SU-DHL-6 (cell line): ENCODE measurements around the gene CDH24.

Experiments
- H2AFZ ChIP-seq: fragments of 200-600 bp; sonication (generic); 2 replicates; pipeline ENCODE4 v1.6.1; 2014; ENCODE audit warnings: low read depth, mild to moderate bottlenecking, moderate library complexity, mixed read lengths, antibody characterized with exemption, low read length; ENCODE audit not compliant: severe bottlenecking
- H3F3A ChIP-seq: fragments of 200-600 bp; shearing (Covaris generic); 2 replicates; pipeline ENCODE4 v1.6.0; 2016; ENCODE audit warnings: antibody characterized with exemption, mild to moderate bottlenecking; ENCODE audit not compliant: insufficient read depth
- H3K27ac ChIP-seq: fragments of 200-600 bp; sonication (generic); 2 replicates; pipeline ENCODE4 v1.5.1; 2016; ENCODE audit warnings: low read depth, mild to moderate bottlenecking, low read length, moderate library complexity, mixed read lengths
- H3K27me3 ChIP-seq: fragments of 200-600 bp; sonication (generic), shearing (Covaris generic); 2 replicates; pipeline ENCODE4 v1.6.0; 2014; ENCODE audit warnings: mild to moderate bottlenecking, low read length
- H3K36me3 ChIP-seq: fragments of 200-600 bp; sonication (generic); 2 replicates; pipeline ENCODE4 v1.6.1; 2014; ENCODE audit warnings: mild to moderate bottlenecking, low read length, mixed read lengths
- H3K4me2 ChIP-seq: fragments of 300-600, 200-600 bp; shearing (Covaris generic), sonication (generic); 2 replicates; pipeline ENCODE4 v1.6.0; 2014; ENCODE audit warnings: low read length, low read depth, mild to moderate bottlenecking; ENCODE audit not compliant: poor library complexity, severe bottlenecking
- H3K4me3 ChIP-seq: fragments of 200-600 bp; sonication (generic); 2 replicates; pipeline ENCODE4 v1.5.1; 2014; ENCODE audit warnings: antibody characterized with exemption, low read length, mild to moderate bottlenecking, mixed read lengths; ENCODE audit not compliant: insufficient read depth, poor library complexity, severe bottlenecking
- H3K79me2 ChIP-seq: fragments of 200-600 bp; sonication (generic); 2 replicates; pipeline ENCODE4 v1.6.1; 2014; ENCODE audit warnings: mild to moderate bottlenecking, low read length, moderate library complexity; ENCODE audit not compliant: insufficient read depth
- H3K9ac ChIP-seq: fragments of 200-600 bp; sonication (generic); 2 replicates; pipeline ENCODE4 v1.7.0; 2014; ENCODE audit warnings: mild to moderate bottlenecking, low read length
- H3K9me2 ChIP-seq: fragments of 200-600 bp; sonication (generic); replicated peaks from 2 replicates; pipeline ENCODE4 v1.6.1; 2014; ENCODE audit warnings: low read length; ENCODE audit not compliant: insufficient read depth
- H3K9me3 ChIP-seq: fragments of 200-600 bp; sonication (generic); 2 replicates; pipeline ENCODE4 v1.6.1; 2014; ENCODE audit warnings: low read length, mixed read lengths; ENCODE audit not compliant: insufficient read depth
- H4K20me1 ChIP-seq: fragments of 200-600 bp; sonication (generic); 2 replicates; pipeline ENCODE4 v1.6.1; 2014; ENCODE audit warnings: low read depth, mild to moderate bottlenecking, antibody characterized with exemption, low read length, moderate library complexity, mixed read lengths
- EZH2phosphoT487 ChIP-seq: fragments of 200-600 bp; sonication (generic), shearing (Covaris generic); conservative IDR thresholded peaks from 2 replicates; pipeline ENCODE4 v1.6.1; 2018; ENCODE audit warnings: mild to moderate bottlenecking, antibody characterized with exemption, low read length, moderate library complexity, mixed read lengths
- TF ChIP-seq, protein P1 (sequence below): fragments of 200-600 bp; sonication (generic); IDR thresholded peaks from one replicate; pipeline ENCODE4 v1.5.1; 2017; ENCODE audit warnings: antibody characterized with exemption, mild to moderate bottlenecking, low read length, moderate library complexity; ENCODE audit not compliant: insufficient read depth, poor library complexity, severe bottlenecking

Gene CDH24

DNA sequence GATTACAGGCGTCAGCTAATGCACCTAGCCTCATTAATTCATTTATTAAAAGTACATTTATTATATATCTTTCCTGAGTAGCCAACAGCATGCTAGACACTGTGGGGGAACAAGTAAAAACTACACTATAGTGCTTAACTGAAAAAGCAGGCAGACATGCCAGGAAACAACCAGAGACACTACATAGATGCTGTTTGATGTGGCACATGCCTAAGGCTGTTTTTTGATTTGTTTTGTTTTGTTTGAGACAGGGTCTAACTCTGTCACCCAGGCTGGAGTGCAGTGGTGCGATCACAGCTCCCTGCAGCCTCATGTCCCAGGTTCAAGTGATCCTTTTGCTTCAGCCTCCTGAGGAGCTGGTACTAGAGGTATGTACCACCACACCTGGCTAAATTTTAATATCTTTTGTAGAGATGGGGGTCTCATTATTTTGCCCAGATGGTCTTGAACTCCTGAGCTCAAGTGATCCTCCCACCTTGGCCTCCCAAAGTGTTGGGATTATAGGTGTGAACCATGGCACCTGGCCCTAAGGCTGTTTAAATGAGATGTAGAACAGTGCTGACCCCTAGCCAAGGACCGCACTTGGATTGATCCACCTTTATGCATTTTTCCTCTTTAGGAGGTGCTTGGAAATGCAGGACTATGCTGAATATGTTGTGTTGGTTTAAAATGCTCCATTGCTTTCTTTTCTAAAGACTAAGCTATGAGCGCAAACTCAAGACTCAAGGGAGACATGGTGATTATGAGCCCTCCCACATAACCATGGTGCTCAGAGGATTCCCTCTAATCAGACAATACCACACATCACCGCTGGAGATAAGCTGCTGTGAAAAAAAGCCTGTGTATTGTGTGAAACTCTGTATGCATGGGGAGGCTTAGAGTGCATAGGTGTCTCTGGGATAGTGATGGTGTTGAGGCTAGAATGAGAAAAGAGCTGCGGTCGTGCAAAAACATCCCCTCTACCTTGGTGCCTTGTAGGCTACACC lies 36.9 kb downstream of the CDH24 start:
- Histone ChIP-seq H3K9me3 (no peaks in the 10 kb centered on the region), H3F3A (peaks cover 4% of the 10 kb centered on the region; the same call in 1 of the 2 replicates), H3K27me3 (no peaks in the 10 kb centered on the region), H3K36me3 (no peaks in the 10 kb centered on the region; the same call in 1 of the 2 replicates), H2AFZ (no peak overlapping the region), H3K4me2 (no peak overlapping the region), H3K27ac (no peak overlapping the region), H3K9me2 (no peaks in the 10 kb centered on the region), H4K20me1 (no peaks in the 10 kb centered on the region), H3K9ac (no peak overlapping the region), H3K4me3 (no peak overlapping the region), H3K79me2 (no peaks in the 10 kb centered on the region)
- TF ChIP-seq EZH2phosphoT487 = no peak
- TF ChIP-seq, protein P1, sequence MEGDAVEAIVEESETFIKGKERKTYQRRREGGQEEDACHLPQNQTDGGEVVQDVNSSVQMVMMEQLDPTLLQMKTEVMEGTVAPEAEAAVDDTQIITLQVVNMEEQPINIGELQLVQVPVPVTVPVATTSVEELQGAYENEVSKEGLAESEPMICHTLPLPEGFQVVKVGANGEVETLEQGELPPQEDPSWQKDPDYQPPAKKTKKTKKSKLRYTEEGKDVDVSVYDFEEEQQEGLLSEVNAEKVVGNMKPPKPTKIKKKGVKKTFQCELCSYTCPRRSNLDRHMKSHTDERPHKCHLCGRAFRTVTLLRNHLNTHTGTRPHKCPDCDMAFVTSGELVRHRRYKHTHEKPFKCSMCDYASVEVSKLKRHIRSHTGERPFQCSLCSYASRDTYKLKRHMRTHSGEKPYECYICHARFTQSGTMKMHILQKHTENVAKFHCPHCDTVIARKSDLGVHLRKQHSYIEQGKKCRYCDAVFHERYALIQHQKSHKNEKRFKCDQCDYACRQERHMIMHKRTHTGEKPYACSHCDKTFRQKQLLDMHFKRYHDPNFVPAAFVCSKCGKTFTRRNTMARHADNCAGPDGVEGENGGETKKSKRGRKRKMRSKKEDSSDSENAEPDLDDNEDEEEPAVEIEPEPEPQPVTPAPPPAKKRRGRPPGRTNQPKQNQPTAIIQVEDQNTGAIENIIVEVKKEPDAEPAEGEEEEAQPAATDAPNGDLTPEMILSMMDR = no peak

DNA sequence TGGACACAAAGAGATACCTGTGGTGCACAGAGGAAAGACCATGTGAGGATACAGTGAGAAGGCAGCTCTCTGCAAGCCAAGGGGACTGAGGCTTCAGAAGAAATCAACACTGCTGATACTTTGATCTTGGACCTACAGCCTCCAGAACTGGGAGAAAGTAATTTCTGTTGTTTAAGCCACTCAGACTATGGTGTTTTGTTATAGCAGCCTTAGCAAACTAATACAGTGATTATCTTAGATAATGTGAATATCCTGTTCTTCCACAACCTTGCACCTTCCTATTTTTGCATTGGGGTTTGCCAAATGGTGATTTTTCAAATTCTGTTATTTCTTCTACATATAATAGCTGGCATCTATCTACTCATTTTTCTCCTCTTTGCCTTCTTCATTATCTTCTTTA lies 39.2 kb downstream of the CDH24 start:
- Histone ChIP-seq H3K27ac (no peak overlapping the region), H3K9me3 (no peaks in the 10 kb centered on the region), H3K4me2 (no peak overlapping the region), H3F3A (peaks cover 4% of the 10 kb centered on the region; the same call in 1 of the 2 replicates), H3K36me3 (no peaks in the 10 kb centered on the region), H3K9ac (no peak overlapping the region), H3K79me2 (no peaks in the 10 kb centered on the region), H3K4me3 (no peak overlapping the region), H3K27me3 (no peaks in the 10 kb centered on the region), H4K20me1 (no peaks in the 10 kb centered on the region), H3K9me2 (no peaks in the 10 kb centered on the region), H2AFZ (no peak overlapping the region)
- TF ChIP-seq EZH2phosphoT487 = no peak
- TF ChIP-seq, protein P1 = no peak

DNA sequence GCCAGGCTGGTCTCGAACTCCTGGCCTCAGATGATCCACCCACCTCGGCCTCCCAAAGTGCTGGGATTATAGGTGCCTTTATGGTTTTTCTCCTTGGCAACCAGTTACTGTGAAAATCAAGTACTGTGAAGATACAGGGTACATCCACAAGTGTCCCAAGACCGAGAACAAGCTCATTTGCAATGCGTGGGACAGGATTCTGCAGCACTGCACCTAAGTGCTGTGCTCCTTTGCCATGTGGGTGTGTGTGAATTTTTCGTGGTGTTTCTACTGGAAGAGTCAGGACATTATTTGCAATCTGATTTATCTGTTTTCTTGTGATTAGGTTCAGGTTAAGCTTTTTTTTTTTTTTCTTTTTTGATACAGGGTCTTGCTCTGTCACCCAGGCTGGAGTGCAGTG lies 40.2 kb downstream of the CDH24 start:
- no peaks in the 10 kb centered on the region for H3K9me3 ChIP-seq
- peaks cover 4% of the 10 kb centered on the region; the same call in 1 of the 2 replicates for H3F3A ChIP-seq
- H3K9ac ChIP-seq = no peak overlapping the region
- no peak overlapping the region for H2AFZ ChIP-seq
- no peaks in the 10 kb centered on the region for H3K36me3 ChIP-seq
- H3K79me2 ChIP-seq = no peaks in the 10 kb centered on the region
- H3K4me2 ChIP-seq = no peak overlapping the region
- H4K20me1 ChIP-seq = no peaks in the 10 kb centered on the region
- no peak overlapping the region for H3K4me3 ChIP-seq
- TF ChIP-seq, protein P1 = no peak
- no peak for TF ChIP-seq EZH2phosphoT487
- no peaks in the 10 kb centered on the region for H3K27me3 ChIP-seq
- H3K27ac ChIP-seq = no peak overlapping the region
- no peaks in the 10 kb centered on the region for H3K9me2 ChIP-seq
